ENCODE results near the gene CFAP61. TPM values are rescaled to one million over a fixed set of nuclear protein-coding genes. Genes with fewer than 3 reads are reported as not detected.

CFAP61 gene
- total RNA-seq, 1 donor from 2014 or later = 0.45 TPM

- peaks cover 22% of the 10 kb centered on the region for H3K4me1 Mint-ChIP-seq
- no peaks in the 10 kb centered on the region for H3K36me3 Mint-ChIP-seq
- no peak overlapping the region for H3K27ac Mint-ChIP-seq
- no peak for DNase-seq (ENCODE audit: low spot score in 2 of 2, unreplicated experiment in 2 of 2)
- no peaks in the 10 kb centered on the region for H3K9me3 Mint-ChIP-seq
- TF ChIP-seq CTCF (IDR thresholded peaks at IDR 0.05; ENCODE audit: unreplicated experiment) = no peak
- H3K4me3 Mint-ChIP-seq = no peak overlapping the region
- peaks cover 16% of the 10 kb centered on the region for H3K27me3 Mint-ChIP-seq (ENCODE audit: low read depth)
Observed at GRCh38 chr20:20205141-20205861, 153.0 kb downstream of the CFAP61 start.

GRCh38 chr20:20205862-20206236 is 153.5 kb downstream of the CFAP61 start:
- H3K4me3 Mint-ChIP-seq = no peak overlapping the region
- H3K27ac Mint-ChIP-seq = no peak overlapping the region
- no peaks in the 10 kb centered on the region for H3K9me3 Mint-ChIP-seq
- H3K4me1 Mint-ChIP-seq = peaks cover 26% of the 10 kb centered on the region
- H3K36me3 Mint-ChIP-seq = no peaks in the 10 kb centered on the region
- no peak for DNase-seq (ENCODE audit: low spot score in 2 of 2, unreplicated experiment in 2 of 2)
- no peak for TF ChIP-seq CTCF (IDR thresholded peaks at IDR 0.05; ENCODE audit: unreplicated experiment)
- H3K27me3 Mint-ChIP-seq (ENCODE audit: low read depth) = peaks cover 16% of the 10 kb centered on the region

- DNase-seq (ENCODE audit: low spot score in 2 of 2, unreplicated experiment in 2 of 2) = no peak
- TF ChIP-seq CTCF (IDR thresholded peaks at IDR 0.05; ENCODE audit: unreplicated experiment) = no peak
- no peak overlapping the region for H3K27ac Mint-ChIP-seq
- peaks cover 13% of the 10 kb centered on the region for H3K27me3 Mint-ChIP-seq (ENCODE audit: low read depth)
- no peaks in the 10 kb centered on the region for H3K9me3 Mint-ChIP-seq
- no peak overlapping the region for H3K4me3 Mint-ChIP-seq
- no peaks in the 10 kb centered on the region for H3K36me3 Mint-ChIP-seq
- peaks cover 30% of the 10 kb centered on the region for H3K4me1 Mint-ChIP-seq
Observed at GRCh38 chr20:20206788-20207187, 154.5 kb downstream of the CFAP61 start.

- H3K9me3 Mint-ChIP-seq = no peaks in the 10 kb centered on the region
- H3K27ac Mint-ChIP-seq = no peak overlapping the region
- peaks cover 35% of the 10 kb centered on the region for H3K4me1 Mint-ChIP-seq
- H3K36me3 Mint-ChIP-seq = no peaks in the 10 kb centered on the region
- H3K27me3 Mint-ChIP-seq (ENCODE audit: low read depth) = peaks cover 13% of the 10 kb centered on the region
- no peak for DNase-seq (ENCODE audit: low spot score in 2 of 2, unreplicated experiment in 2 of 2)
- H3K4me3 Mint-ChIP-seq = no peak overlapping the region
- TF ChIP-seq CTCF (IDR thresholded peaks at IDR 0.05; ENCODE audit: unreplicated experiment) = no peak
Observed at GRCh38 chr20:20207291-20207690, 155.0 kb downstream of the CFAP61 start.

GRCh38 chr20:20207872-20208271 is 155.5 kb downstream of the CFAP61 start:
- Mint-ChIP-seq H3K9me3 (no peaks in the 10 kb centered on the region), H3K27ac (no peak overlapping the region), H3K4me3 (no peak overlapping the region), H3K27me3 (ENCODE audit: low read depth) (peaks cover 13% of the 10 kb centered on the region), H3K4me1 (peaks cover 39% of the 10 kb centered on the region), H3K36me3 (no peaks in the 10 kb centered on the region)
- no peak for DNase-seq (ENCODE audit: low spot score in 2 of 2, unreplicated experiment in 2 of 2)
- TF ChIP-seq CTCF (IDR thresholded peaks at IDR 0.05; ENCODE audit: unreplicated experiment) = no peak
